HepG2 (cell line): ENCODE data around the gene OSBPL2. TPM values are rescaled to one million over a fixed set of nuclear protein-coding genes. Genes with fewer than 3 reads are reported as not detected.

Experiments
- EEA1 ChIP-seq: sonication (generic); formaldehyde crosslinking; IDR thresholded peaks from 2 replicates; pipeline ENCODE4 v1.5.1; 2020; ENCODE audit warnings: mild to moderate bottlenecking, missing genetic modification reagents, borderline replicate concordance
- JUN ChIP-seq: sonication (generic); formaldehyde crosslinking; IDR thresholded peaks from 2 replicates; pipeline ENCODE4 v1.4.0; 2020; ENCODE audit warnings: mild to moderate bottlenecking, missing genetic modification reagents
- RCOR2 ChIP-seq: IDR thresholded peaks from 2 replicates; pipeline ENCODE4 v1.6.1; 2016; ENCODE audit warnings: missing biosample characterization, missing genetic modification reagents
- SSRP1 ChIP-seq: IDR thresholded peaks from 2 replicates; pipeline ENCODE4 v1.6.1; 2016; ENCODE audit warnings: control low read depth
- TEAD3 ChIP-seq: optimal IDR thresholded peaks from 2 replicates; pipeline ENCODE3; 2016; ENCODE audit warnings: borderline replicate concordance
- ZC3H13 ChIP-seq: sonication (generic); formaldehyde crosslinking; IDR thresholded peaks from 2 replicates; pipeline ENCODE4 v1.8.1; 2023; ENCODE audit warnings: mild to moderate bottlenecking, missing genetic modification reagents, moderate library complexity
- ZKSCAN8 ChIP-seq: IDR thresholded peaks from 2 replicates; pipeline ENCODE4 v1.6.1; 2016; ENCODE audit warnings: borderline replicate concordance, missing genetic modification reagents, missing compliant biosample characterization
- ZNF205 ChIP-seq: IDR thresholded peaks from 2 replicates; pipeline ENCODE4 v1.6.1; 2018; ENCODE audit warnings: missing biosample characterization, missing genetic modification reagents
- ZNF326 ChIP-seq: sonication (generic); formaldehyde crosslinking; IDR thresholded peaks from 2 replicates; pipeline ENCODE4 v1.4.0; 2020; ENCODE audit warnings: missing genetic modification reagents, borderline replicate concordance
- ZNF549 ChIP-seq: sonication (generic); formaldehyde crosslinking; IDR thresholded peaks from 2 replicates; pipeline ENCODE4 v1.5.0; 2020; ENCODE audit warnings: missing genetic modification reagents
- ZNF564 ChIP-seq: sonication (generic); formaldehyde crosslinking; IDR thresholded peaks from 2 replicates; pipeline ENCODE4 v1.8.1; 2023; ENCODE audit warnings: mild to moderate bottlenecking, missing genetic modification reagents
- ZNF839 ChIP-seq: sonication (generic); formaldehyde crosslinking; IDR thresholded peaks from 2 replicates; pipeline ENCODE4 v1.4.0; 2020; ENCODE audit warnings: missing genetic modification reagents, mild to moderate bottlenecking, borderline replicate concordance
- polyA plus RNA-seq, 8 experiments: library from polyadenylated mRNA; depleted of rRNA in 3 of 8; stranded (reverse) in 7 of 8; unstranded in 1 of 8; fragments of >200 nt; fragmentation: Illumina TruSeq in 4 of 8; extraction: Trizol in 4 of 8; gene quantifications; 2 replicates each; pipeline versions ENCODE4 v1.2.1 to v1.2.3, GENCODE V29; 2011 to 2016; ENCODE audit warnings: low read depth in 4 of 8, missing spikeins in 1 of 8, mixed read lengths in 1 of 8; ENCODE audit not compliant: insufficient read depth in 1 of 8
- total RNA-seq, 5 experiments: library from RNA; depleted of rRNA; stranded (reverse); fragments of >200 nt; fragmentation: Illumina TruSeq; extraction: Trizol; gene quantifications; 2 replicates each; pipeline ENCODE4 v1.2.3, GENCODE V29; 2016; ENCODE audit warnings: low read depth in 1 of 5
- TF ChIP-seq, protein P1 (sequence below): IDR thresholded peaks from 2 replicates; pipeline ENCODE4 v1.6.1; 2012; ENCODE audit warnings: low read depth, low read length, improper control_type of control experiment
- TF ChIP-seq, protein P2 (sequence below): sonication (generic); formaldehyde crosslinking; IDR thresholded peaks from 2 replicates; pipeline ENCODE4 v1.4.0; 2020; ENCODE audit warnings: missing genetic modification reagents, borderline replicate concordance
- TF ChIP-seq, protein P3 (sequence below): fragments of 450-650 bp; IDR thresholded peaks from 2 replicates; pipeline ENCODE4 v1.6.1; 2017
- TF ChIP-seq, protein P4 (sequence below): sonication (generic); formaldehyde crosslinking; IDR thresholded peaks from 2 replicates; pipeline ENCODE4 v1.4.0; 2020; ENCODE audit warnings: missing genetic modification reagents
- TF ChIP-seq, protein P5 (sequence below): sonication (generic); formaldehyde crosslinking; IDR thresholded peaks from 2 replicates; pipeline ENCODE4 v1.8.1; 2022; ENCODE audit warnings: mild to moderate bottlenecking, missing genetic modification reagents
- TF ChIP-seq, protein P6 (sequence below): sonication (generic); formaldehyde crosslinking; IDR thresholded peaks from 2 replicates; pipeline ENCODE4 v1.4.0; 2020; ENCODE audit warnings: mild to moderate bottlenecking, missing genetic modification reagents

OSBPL2 gene
- total and polyA plus RNA-seq, 2 of the 13 experiments (the other 11 are each of a cell fraction or from before 2014, with no cell fraction given) = 18.5 to 37.4 TPM

DNA sequence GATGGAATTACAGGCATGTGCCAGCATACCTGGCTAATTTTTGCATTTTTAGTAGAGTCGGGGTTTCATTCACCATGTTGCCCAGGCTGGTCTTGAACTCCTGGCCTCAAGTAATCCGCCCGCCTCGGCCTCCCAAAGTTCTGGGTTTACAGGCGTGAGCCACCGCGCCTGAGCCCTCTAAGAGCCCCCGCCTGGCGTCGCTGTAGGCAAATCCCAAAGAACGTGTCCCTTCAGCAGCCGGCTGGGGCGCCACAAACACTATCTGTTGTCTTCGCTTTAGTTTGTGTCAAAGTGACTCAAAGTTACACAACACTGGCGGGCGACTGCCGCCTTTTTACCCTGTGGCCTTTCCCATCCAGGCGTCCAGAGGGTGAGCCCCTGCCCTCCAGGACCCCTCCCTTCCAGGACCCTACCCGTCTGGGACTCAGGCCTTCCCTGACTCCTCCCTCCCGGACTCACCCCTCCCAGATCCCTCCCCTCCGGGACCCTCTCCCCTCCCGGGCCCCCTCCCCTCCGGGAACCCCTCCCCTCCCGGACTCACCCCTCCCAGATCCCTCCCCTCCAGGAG is 63.5 kb downstream of the OSBPL2 start (continued):
- TF ChIP-seq, protein P1, sequence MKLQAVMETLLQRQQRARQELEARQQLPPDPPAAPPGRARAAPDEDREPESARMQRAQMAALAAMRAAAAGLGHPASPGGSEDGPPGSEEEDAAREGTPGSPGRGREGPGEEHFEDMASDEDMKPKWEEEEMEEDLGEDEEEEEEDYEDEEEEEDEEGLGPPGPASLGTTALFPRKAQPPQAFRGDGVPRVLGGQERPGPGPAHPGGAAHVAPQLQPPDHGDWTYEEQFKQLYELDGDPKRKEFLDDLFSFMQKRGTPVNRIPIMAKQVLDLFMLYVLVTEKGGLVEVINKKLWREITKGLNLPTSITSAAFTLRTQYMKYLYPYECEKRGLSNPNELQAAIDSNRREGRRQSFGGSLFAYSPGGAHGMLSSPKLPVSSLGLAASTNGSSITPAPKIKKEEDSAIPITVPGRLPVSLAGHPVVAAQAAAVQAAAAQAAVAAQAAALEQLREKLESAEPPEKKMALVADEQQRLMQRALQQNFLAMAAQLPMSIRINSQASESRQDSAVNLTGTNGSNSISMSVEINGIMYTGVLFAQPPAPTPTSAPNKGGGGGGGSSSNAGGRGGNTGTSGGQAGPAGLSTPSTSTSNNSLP = peak; percentile 51; the same call in 1 of the 2 replicates
- TF ChIP-seq, protein P2, sequence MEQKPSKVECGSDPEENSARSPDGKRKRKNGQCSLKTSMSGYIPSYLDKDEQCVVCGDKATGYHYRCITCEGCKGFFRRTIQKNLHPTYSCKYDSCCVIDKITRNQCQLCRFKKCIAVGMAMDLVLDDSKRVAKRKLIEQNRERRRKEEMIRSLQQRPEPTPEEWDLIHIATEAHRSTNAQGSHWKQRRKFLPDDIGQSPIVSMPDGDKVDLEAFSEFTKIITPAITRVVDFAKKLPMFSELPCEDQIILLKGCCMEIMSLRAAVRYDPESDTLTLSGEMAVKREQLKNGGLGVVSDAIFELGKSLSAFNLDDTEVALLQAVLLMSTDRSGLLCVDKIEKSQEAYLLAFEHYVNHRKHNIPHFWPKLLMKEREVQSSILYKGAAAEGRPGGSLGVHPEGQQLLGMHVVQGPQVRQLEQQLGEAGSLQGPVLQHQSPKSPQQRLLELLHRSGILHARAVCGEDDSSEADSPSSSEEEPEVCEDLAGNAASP (CRISPR knock-in tag) = peak; percentile 89
- no peak for TF ChIP-seq ZC3H13 (CRISPR knock-in tag)
- TF ChIP-seq ZKSCAN8 (CRISPR knock-in tag) = peak; percentile 97
- TF ChIP-seq ZNF326 (CRISPR knock-in tag) = no peak
- TF ChIP-seq ZNF564 (CRISPR knock-in tag) = no peak; the same call in 1 of the 2 replicates
- TF ChIP-seq EEA1 (CRISPR knock-in tag) = no peak
- TF ChIP-seq, protein P3, sequence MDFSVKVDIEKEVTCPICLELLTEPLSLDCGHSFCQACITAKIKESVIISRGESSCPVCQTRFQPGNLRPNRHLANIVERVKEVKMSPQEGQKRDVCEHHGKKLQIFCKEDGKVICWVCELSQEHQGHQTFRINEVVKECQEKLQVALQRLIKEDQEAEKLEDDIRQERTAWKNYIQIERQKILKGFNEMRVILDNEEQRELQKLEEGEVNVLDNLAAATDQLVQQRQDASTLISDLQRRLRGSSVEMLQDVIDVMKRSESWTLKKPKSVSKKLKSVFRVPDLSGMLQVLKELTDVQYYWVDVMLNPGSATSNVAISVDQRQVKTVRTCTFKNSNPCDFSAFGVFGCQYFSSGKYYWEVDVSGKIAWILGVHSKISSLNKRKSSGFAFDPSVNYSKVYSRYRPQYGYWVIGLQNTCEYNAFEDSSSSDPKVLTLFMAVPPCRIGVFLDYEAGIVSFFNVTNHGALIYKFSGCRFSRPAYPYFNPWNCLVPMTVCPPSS = no peak
- TF ChIP-seq SSRP1 = no peak
- peak; percentile 76 for TF ChIP-seq TEAD3 (CRISPR knock-in tag)
- TF ChIP-seq, protein P4, sequence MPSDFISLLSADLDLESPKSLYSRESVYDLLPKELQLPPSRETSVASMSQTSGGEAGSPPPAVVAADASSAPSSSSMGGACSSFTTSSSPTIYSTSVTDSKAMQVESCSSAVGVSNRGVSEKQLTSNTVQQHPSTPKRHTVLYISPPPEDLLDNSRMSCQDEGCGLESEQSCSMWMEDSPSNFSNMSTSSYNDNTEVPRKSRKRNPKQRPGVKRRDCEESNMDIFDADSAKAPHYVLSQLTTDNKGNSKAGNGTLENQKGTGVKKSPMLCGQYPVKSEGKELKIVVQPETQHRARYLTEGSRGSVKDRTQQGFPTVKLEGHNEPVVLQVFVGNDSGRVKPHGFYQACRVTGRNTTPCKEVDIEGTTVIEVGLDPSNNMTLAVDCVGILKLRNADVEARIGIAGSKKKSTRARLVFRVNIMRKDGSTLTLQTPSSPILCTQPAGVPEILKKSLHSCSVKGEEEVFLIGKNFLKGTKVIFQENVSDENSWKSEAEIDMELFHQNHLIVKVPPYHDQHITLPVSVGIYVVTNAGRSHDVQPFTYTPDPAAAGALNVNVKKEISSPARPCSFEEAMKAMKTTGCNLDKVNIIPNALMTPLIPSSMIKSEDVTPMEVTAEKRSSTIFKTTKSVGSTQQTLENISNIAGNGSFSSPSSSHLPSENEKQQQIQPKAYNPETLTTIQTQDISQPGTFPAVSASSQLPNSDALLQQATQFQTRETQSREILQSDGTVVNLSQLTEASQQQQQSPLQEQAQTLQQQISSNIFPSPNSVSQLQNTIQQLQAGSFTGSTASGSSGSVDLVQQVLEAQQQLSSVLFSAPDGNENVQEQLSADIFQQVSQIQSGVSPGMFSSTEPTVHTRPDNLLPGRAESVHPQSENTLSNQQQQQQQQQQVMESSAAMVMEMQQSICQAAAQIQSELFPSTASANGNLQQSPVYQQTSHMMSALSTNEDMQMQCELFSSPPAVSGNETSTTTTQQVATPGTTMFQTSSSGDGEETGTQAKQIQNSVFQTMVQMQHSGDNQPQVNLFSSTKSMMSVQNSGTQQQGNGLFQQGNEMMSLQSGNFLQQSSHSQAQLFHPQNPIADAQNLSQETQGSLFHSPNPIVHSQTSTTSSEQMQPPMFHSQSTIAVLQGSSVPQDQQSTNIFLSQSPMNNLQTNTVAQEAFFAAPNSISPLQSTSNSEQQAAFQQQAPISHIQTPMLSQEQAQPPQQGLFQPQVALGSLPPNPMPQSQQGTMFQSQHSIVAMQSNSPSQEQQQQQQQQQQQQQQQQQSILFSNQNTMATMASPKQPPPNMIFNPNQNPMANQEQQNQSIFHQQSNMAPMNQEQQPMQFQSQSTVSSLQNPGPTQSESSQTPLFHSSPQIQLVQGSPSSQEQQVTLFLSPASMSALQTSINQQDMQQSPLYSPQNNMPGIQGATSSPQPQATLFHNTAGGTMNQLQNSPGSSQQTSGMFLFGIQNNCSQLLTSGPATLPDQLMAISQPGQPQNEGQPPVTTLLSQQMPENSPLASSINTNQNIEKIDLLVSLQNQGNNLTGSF (CRISPR knock-in tag) = 0 out of 2 replicates have a peak, but pooled peaks have one; percentile 76
- TF ChIP-seq, protein P5, sequence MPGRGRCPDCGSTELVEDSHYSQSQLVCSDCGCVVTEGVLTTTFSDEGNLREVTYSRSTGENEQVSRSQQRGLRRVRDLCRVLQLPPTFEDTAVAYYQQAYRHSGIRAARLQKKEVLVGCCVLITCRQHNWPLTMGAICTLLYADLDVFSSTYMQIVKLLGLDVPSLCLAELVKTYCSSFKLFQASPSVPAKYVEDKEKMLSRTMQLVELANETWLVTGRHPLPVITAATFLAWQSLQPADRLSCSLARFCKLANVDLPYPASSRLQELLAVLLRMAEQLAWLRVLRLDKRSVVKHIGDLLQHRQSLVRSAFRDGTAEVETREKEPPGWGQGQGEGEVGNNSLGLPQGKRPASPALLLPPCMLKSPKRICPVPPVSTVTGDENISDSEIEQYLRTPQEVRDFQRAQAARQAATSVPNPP (CRISPR knock-in tag) = no peak
- TF ChIP-seq RCOR2 (CRISPR knock-in tag) = peak; percentile 98
- TF ChIP-seq ZNF839 = no peak
- TF ChIP-seq ZNF205 = peak; percentile 88; the same call in 1 of the 2 replicates
- no peak for TF ChIP-seq ZNF549
- TF ChIP-seq JUN (CRISPR knock-in tag) = peak; percentile 70; the same call in 1 of the 2 replicates
- TF ChIP-seq, protein P6, sequence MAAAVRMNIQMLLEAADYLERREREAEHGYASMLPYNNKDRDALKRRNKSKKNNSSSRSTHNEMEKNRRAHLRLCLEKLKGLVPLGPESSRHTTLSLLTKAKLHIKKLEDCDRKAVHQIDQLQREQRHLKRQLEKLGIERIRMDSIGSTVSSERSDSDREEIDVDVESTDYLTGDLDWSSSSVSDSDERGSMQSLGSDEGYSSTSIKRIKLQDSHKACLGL (CRISPR knock-in tag) = no peak
